ENCODE results near the gene CREB3. TPM values are rescaled to one million over a fixed set of nuclear protein-coding genes. Genes with fewer than 3 reads are reported as not detected.
A peak's percentile ranks its signal among the peaks of the same experiment; 100 is the strongest.

Gene CREB3
- total RNA-seq, 1 donor from 2014 or later = 35.1 TPM

GRCh38 chr9:35691757-35692301 is 40.6 kb upstream of the CREB3 start:
- Histone ChIP-seq H3K9me3 (no peaks in the 10 kb centered on the region), H3K4me3 (no peak overlapping the region), H3K27ac (peak overlapping the region; percentile 96), H3K27me3 (no peaks in the 10 kb centered on the region), H3K36me3 (no peaks in the 10 kb centered on the region), H3K4me1 (peaks cover 27% of the 10 kb centered on the region)
- intact Hi-C loops (cut with DNase I) = loop anchor here (5.0 kb wide), 2 partner anchors 35 kb away; partner anchors contain the start of genes CCDC107 and RMRP
- TF ChIP-seq POLR2AphosphoS5 (IDR thresholded peaks at IDR 0.05; ENCODE audit: insufficient read depth in 1 of 2, low read depth in 1 of 2) = no peak
- no peak for DNase-seq (ENCODE audit: extremely low spot score in 2 of 2)

- peak overlapping the region; percentile 45 for H3K27ac ChIP-seq
- no peaks in the 10 kb centered on the region for H3K9me3 ChIP-seq
- no peaks in the 10 kb centered on the region for H3K27me3 ChIP-seq
- DNase-seq (ENCODE audit: extremely low spot score in 2 of 2) = no peak
- H3K4me1 ChIP-seq = no peaks in the 10 kb centered on the region
- H3K36me3 ChIP-seq = peaks cover 0 to 40% of the 10 kb centered on the region in 2 donors
- intact Hi-C loops (cut with DNase I) = no loop called here
- H3K4me3 ChIP-seq = no peak overlapping the region
- TF ChIP-seq POLR2A (IDR thresholded peaks at IDR 0.05) (no peak), POLR2AphosphoS5 (IDR thresholded peaks at IDR 0.05; ENCODE audit: insufficient read depth in 1 of 2, low read depth in 1 of 2) (no peak), CTCF (IDR thresholded peaks at IDR 0.05) (no peak)
Measured at GRCh38 chr9:35695943-35696401, 36.5 kb upstream of the CREB3 start.

- DNase-seq (ENCODE audit: extremely low spot score in 2 of 2) = no peak
- H3K9me3 ChIP-seq = no peaks in the 10 kb centered on the region
- no peak overlapping the region for H3K4me3 ChIP-seq
- TF ChIP-seq POLR2A (IDR thresholded peaks at IDR 0.05) = no peak
- TF ChIP-seq CTCF (IDR thresholded peaks at IDR 0.05) = peak; percentile 28 to 74 (median 64)
- TF ChIP-seq POLR2AphosphoS5 (IDR thresholded peaks at IDR 0.05; ENCODE audit: insufficient read depth in 1 of 2, low read depth in 1 of 2) = peak in 1 of 2 donors; percentile 8
- H3K27me3 ChIP-seq = no peaks in the 10 kb centered on the region
- peak overlapping the region; percentile 45 for H3K27ac ChIP-seq
- no peaks in the 10 kb centered on the region for H3K4me1 ChIP-seq
- intact Hi-C loops (cut with DNase I) = no loop called here
- H3K36me3 ChIP-seq = peaks cover 0 to 47% of the 10 kb centered on the region in 2 donors
Measured at GRCh38 chr9:35696520-35697215, 35.8 kb upstream of the CREB3 start.

- Histone ChIP-seq H3K27ac (peak overlapping the region; percentile 45), H3K27me3 (no peaks in the 10 kb centered on the region), H3K4me3 (no peak overlapping the region), H3K36me3 (peaks cover 5 to 55% of the 10 kb centered on the region in 2 donors), H3K4me1 (no peaks in the 10 kb centered on the region), H3K9me3 (no peaks in the 10 kb centered on the region)
- intact Hi-C loops (cut with DNase I) = no loop called here
- no peak for DNase-seq (ENCODE audit: extremely low spot score in 2 of 2)
- no peak for TF ChIP-seq POLR2A (IDR thresholded peaks at IDR 0.05)
- TF ChIP-seq CTCF (IDR thresholded peaks at IDR 0.05) = no peak
- no peak for TF ChIP-seq POLR2AphosphoS5 (IDR thresholded peaks at IDR 0.05; ENCODE audit: insufficient read depth in 1 of 2, low read depth in 1 of 2)
Measured at GRCh38 chr9:35697486-35697885, 35.0 kb upstream of the CREB3 start.

- DNase-seq (ENCODE audit: extremely low spot score in 2 of 2) = no peak
Measured at GRCh38 chr9:35698231-35698630, 34.2 kb upstream of the CREB3 start.

More at GRCh38 chr9:35698231-35698630, 34.2 kb upstream of the CREB3 start:
- Histone ChIP-seq H3K27me3 (no peaks in the 10 kb centered on the region), H3K27ac (no peak overlapping the region), H3K9me3 (no peaks in the 10 kb centered on the region), H3K4me3 (no peak overlapping the region), H3K4me1 (no peaks in the 10 kb centered on the region), H3K36me3 (peaks cover 5 to 62% of the 10 kb centered on the region in 2 donors)
- TF ChIP-seq CTCF (IDR thresholded peaks at IDR 0.05) (no peak), POLR2A (IDR thresholded peaks at IDR 0.05) (no peak), POLR2AphosphoS5 (IDR thresholded peaks at IDR 0.05; ENCODE audit: insufficient read depth in 1 of 2, low read depth in 1 of 2) (no peak)
- intact Hi-C loops (cut with DNase I) = no loop called here

All from vagina (tissue), 2 donors.